HG03520 (cell line): Measurements from ENCODE around the gene SCRN2.

Source experiments
- ATAC-seq: cut with Tn5 transposase; IDR thresholded peaks from one replicate; pipeline ENCODE4 v1.9.1; 2021; ENCODE audit warnings: mild to moderate bottlenecking, moderate library complexity; ENCODE audit not compliant: unreplicated experiment

Gene SCRN2

DNA sequence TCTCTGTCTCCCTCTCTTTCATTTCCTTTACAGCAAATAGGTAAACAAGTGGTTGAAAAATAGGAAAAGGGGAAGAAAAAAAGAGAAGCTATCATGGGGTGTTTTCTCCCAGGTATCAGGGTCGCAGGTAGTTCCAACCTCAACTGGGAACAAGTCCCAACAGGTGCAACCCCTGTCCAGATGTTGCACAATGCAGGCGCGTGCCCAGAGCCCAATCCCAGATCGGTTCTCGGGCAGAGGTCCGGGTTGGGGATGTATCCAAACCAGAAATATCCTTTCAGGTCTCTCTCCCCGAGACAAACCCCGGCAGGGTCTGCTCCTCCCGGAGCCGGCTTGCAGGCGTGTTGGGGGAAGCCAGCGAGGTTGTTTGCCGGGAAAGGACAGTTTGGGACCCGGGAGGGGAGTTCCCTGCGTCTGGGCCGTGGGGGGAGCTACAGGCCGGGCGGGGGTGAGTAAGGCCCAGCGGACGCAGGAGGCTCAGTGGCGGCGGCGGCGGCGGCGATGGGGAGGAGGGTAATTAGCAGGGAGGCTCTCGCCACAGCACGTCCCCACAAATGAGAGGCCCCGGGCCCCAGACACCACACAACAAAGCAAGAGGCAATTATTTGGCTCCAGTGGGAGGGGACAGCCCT is 31.1 kb upstream of the SCRN2 start:
- ATAC-seq, result no peak

GRCh38 chr17:47871048-47871447 is 30.0 kb upstream of the SCRN2 start:
- no peak for ATAC-seq

- no peak for ATAC-seq
These were observed 29.0 kb upstream of the SCRN2 start for GRCh38 chr17:47870056-47870455.

DNA sequence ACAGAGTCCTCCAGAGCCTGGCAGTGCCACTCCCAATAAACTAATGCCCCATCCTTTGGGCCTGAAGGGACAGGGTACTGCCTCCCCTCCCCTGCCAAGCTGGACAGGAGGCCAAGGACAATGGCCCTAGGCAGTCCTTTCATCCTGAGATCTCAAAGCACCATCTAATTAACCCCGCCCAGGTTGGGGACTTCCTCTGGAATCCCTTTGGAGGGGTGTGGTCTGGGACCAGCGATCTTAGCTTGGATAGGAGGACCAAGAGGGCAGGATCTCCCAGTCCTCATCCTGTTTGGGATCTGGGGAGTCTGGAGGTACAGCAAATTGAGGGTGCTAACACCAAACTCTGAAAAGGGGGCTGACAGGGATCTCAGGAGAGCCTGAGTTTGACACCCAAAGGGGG is 28.0 kb upstream of the SCRN2 start:
- no peak for ATAC-seq

- no peak for ATAC-seq
These were observed 26.9 kb upstream of the SCRN2 start for GRCh38 chr17:47867813-47868533.

GRCh38 chr17:47866941-47867340 is 25.9 kb upstream of the SCRN2 start:
- ATAC-seq, result no peak

DNA sequence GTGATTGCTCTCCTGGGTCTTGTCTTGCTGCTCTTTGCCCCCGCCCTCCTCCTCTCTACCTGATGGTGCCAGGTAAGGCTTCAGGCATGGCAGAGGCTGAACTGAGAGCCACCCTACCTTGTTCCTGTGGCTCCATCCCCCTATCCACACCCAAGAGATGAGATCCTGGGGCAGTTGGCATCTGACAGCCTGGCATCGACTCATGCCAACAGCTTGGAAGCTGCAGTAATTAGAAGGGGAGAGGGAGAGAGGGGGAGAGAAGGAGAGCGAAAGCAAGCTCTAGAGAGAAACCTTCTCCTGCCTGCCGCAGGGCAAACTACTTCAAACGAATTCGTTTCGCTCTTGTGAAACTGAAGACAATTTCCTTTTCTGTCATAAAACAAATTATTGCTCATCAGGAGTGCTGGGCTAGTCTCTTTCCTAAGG is 23.7 kb upstream of the SCRN2 start:
- ATAC-seq, result no peak

DNA sequence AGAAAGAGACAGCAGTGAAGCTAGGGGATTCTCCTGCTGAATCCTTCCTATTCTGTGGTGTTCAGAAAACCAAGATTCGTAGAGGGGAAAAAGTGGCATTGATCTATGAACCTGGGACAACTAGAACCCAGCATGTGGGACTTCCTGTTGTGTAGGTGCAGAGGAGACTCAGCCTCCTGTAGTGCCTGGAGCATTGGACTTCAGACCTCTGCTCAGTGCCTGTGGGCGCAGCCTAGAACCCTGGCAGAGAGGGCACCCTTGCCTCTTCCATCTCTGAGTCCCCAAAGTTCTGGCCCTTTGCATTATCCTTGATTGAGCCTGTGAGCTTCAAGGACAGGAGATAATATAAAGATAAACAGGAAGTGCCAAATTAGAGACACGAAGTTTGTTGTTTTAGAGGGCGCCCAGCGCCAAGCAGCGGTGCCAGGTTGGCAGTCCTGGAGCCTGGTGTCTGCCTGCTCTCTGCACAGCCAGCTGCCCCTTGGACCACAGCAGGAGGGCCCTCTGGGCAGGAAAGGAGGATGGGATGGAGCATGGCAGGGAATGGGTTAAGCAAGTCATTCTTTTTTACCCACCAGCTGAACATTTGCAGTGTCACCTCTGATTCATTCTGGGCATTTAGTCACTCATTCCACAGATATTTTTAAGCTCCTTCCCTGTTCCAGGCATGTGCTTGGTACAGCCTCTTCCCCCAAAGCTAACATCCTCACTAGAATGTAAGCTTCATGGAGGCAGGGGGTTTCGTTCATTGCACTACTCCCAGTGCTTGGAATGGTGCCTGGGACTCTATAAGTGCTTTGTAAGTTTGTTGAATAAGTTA is 21.8 kb upstream of the SCRN2 start:
- no peak for ATAC-seq

DNA sequence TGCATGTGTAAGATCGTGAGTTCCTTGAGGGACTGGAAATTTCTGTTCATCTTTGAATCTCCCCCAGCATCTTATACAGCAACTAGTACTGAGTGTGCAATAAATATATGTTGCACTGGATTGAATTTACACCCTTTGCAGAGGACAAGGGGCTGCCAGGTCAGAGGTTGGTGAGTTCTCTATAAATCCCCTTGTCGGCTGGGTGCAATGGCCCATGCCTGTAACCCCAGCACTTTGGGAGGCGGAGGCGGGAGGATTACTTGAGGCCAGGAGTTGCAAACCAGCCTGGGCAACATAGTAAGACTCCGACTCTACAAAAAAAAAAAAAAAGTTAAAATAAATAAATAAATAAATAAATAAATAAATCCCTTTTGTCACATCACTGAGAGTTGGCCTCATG is 19.3 kb upstream of the SCRN2 start:
- ATAC-seq, result no peak

DNA sequence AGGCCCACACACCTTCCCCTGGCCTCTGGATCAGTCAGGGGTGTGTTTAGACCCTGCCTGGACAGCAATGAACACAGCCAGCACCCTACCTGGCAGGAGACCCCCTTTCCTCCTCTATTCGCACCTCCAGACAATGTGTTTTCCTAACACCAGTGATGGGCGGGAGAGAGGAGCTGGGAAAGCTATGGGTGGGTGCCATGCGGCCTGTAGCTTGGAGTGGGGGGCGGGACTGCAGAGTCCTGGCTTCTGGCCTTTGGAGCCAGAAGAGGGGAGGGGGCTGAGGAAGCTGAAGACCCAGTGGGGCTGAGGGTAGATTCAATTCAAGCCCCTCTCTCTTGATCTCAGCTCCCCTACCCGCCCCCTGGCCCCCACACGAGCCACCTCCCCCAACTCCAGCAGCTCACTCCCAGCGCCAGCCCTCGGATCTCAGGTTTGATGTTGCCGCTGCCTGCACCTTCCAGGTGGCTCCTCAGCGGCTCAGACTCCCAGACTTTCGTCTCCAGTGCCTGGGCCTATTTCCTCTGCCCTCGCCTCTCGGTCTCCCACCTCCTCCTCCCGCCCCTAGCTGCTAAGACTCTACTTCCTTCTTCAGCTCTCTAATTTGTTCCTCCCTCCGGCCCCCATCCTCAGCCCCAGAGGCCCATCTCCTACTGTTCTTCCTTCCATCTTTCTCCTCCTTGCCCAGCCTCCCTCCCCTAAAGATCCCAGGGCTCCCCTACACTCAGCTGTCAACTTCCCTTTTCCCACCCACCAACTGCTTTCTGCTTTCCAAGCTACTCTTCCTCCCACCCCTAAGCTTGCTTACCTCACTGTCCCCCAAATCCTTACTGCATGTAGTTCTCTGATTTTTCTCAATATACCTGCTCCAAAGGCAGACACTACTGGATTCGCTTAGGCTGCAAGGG is 16.7 kb upstream of the SCRN2 start:
- ATAC-seq, result no peak

- ATAC-seq, result no peak
These were observed 15.8 kb upstream of the SCRN2 start for GRCh38 chr17:47856830-47857229.

DNA sequence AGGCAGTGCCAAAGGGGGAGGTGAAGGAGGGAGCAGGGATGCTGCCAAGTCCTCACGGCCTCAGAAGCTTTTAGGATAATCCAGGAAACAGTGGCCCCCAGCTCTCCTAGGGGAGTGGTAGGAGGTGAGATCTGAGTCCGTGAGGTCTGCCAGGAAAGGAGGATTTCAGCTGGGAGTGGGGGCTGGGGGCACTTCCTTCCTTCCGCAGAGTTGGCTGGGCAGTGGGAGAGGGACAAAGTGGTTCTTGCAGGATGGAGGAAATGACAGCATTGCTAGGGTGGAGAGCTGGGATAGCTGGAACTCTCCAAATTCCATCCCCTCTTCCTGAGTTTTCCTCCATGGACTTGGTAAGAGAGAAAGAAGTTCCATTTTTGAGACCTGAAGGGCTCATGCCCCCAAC is 14.7 kb upstream of the SCRN2 start:
- ATAC-seq, result no peak

- ATAC-seq, result no peak
These were observed 12.5 kb upstream of the SCRN2 start for GRCh38 chr17:47853616-47854015.

- ATAC-seq, result no peak
These were observed 11.3 kb upstream of the SCRN2 start for GRCh38 chr17:47852113-47852949.

GRCh38 chr17:47851764-47852112 is 10.7 kb upstream of the SCRN2 start:
- no peak for ATAC-seq

- no peak for ATAC-seq
These were observed 9.9 kb upstream of the SCRN2 start, which contains the start of gene SP6 for GRCh38 chr17:47850692-47851573. Gene SP6, minus strand, starts transcription at chr17:47851163. Its CDS starts 2,734 bp downstream, at chr17:47848429.

GRCh38 chr17:47850373-47850691 is 9.3 kb upstream of the SCRN2 start:
- ATAC-seq, result no peak

- no peak for ATAC-seq
These were observed 7.1 kb upstream of the SCRN2 start for GRCh38 chr17:47848198-47848513.
